ENCODE data around the gene MFSD1. TPM values are rescaled to one million over a fixed set of nuclear protein-coding genes. Genes with fewer than 3 reads are reported as not detected.

Gene MFSD1
- total and polyA plus RNA-seq, 2 of the 8 experiments (the other 6 are each of a cell fraction or from before 2014, with no cell fraction given): 9.3 to 11.5 TPM

DNA sequence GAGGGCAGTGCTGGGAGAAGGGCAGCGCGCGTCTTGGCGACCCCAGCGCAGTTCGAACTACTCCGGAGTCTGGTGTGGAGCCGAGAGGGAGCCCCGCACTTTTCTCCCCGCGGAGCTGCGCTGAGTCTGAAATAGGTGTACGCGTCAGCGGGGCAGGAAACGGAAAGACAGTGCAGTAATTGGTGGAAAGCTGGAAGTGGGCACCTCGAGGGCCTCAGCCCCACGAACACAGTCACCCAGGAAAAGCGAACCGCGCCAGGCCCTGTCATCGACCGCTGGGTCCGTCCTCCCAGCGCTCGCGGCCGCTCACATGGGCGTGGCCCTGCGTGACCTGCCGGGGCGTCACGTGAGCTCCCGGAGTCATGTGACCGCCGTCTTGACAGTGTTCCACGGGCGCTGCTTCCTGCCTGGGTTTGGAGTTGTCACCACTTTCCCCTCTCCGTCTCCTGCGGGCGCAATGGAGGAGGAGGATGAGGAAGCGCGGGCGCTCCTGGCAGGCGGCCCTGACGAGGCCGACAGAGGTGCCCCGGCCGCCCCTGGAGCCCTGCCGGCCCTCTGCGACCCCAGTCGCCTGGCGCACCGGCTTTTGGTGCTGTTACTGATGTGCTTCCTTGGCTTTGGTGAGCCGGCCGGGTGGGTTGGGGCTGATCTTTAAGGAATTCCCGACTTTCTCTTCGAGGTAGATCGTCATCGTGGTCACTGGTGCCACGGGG, at the start of gene MFSD1 (continued):
- TF ChIP-seq SIRT6 (IDR thresholded peaks at IDR 0.05; ENCODE audit: low read length): no peak
- TF ChIP-seq PHF8 (conservative IDR thresholded peaks at IDR 0.05; ENCODE audit: low read depth, low read length): peak; percentile 35; the same call in 1 of the 2 replicates
- TF ChIP-seq KDM4A (IDR thresholded peaks at IDR 0.05; ENCODE audit: low read depth, low read length, severe bottlenecking): peak; percentile 98
- TF ChIP-seq CHD2 (IDR thresholded peaks at IDR 0.05; ENCODE audit: low read length): no peak
- peak; percentile 60 for TF ChIP-seq CREB1 (IDR thresholded peaks at IDR 0.05)
- peak; percentile 88 for TF ChIP-seq SAP30 (IDR thresholded peaks at IDR 0.05; ENCODE audit: insufficient read depth, insufficient replicate concordance, low read length)
- TF ChIP-seq TAF1 (IDR thresholded peaks at IDR 0.05; ENCODE audit: low read depth, low read length): no peak
- TF ChIP-seq SP1 (IDR thresholded peaks at IDR 0.05; ENCODE audit: low read depth, low read length): no peak
- no peak for TF ChIP-seq POLR2AphosphoS5 (IDR thresholded peaks at IDR 0.05; ENCODE audit: low read depth, low read length)
- TF ChIP-seq YY1 (IDR thresholded peaks at IDR 0.05; ENCODE audit: low read depth, low read length): no peak
- no peak for TF ChIP-seq RFX5 (IDR thresholded peaks at IDR 0.05; ENCODE audit: borderline replicate concordance, low read depth, low read length)
- TF ChIP-seq BRCA1 (IDR thresholded peaks at IDR 0.05; ENCODE audit: low read depth, low read length): no peak
- TF ChIP-seq TCF12 (IDR thresholded peaks at IDR 0.05; ENCODE audit: low read depth, low read length): no peak
- peak; percentile 99 to 100 for TF ChIP-seq SIN3A (conservative IDR thresholded peaks at IDR 0.05 in 1 of 2, IDR thresholded peaks at IDR 0.05 in 1 of 2; ENCODE audit: low read depth in 1 of 2, low read length in 2 of 2)
- TF ChIP-seq EZH2 (IDR thresholded peaks at IDR 0.05; ENCODE audit: low read depth, low read length, severe bottlenecking): peak; percentile 27
- peak; percentile 44 for TF ChIP-seq RNF2 (IDR thresholded peaks at IDR 0.05; ENCODE audit: borderline replicate concordance, low read depth, low read length, missing control alignments, poor library complexity, severe bottlenecking)
- peak in 1 of 2 experiments; percentile 99; a peak in 3 of 4 replicates for TF ChIP-seq HDAC2 (IDR thresholded peaks at IDR 0.05; ENCODE audit: borderline replicate concordance in 1 of 2, low read depth in 2 of 2, low read length in 2 of 2)
- no peak for TF ChIP-seq NANOG (IDR thresholded peaks at IDR 0.05; ENCODE audit: insufficient read depth, low read depth, low read length, poor library complexity, severe bottlenecking)
- no peak for TF ChIP-seq FOSL1 (IDR thresholded peaks at IDR 0.05; ENCODE audit: insufficient read depth, low read depth, low read length)
- TF ChIP-seq EGR1 (IDR thresholded peaks at IDR 0.05; ENCODE audit: borderline replicate concordance, low read depth, low read length): no peak
- no peak for TF ChIP-seq CHD1 (IDR thresholded peaks at IDR 0.05; ENCODE audit: low read depth, low read length)
- TF ChIP-seq NRF1 (IDR thresholded peaks at IDR 0.05; ENCODE audit: low read depth, low read length): no peak
- no peak for TF ChIP-seq GTF2F1 (IDR thresholded peaks at IDR 0.05; ENCODE audit: borderline replicate concordance, low read depth, low read length)
- TF ChIP-seq BCL11A (IDR thresholded peaks at IDR 0.05; ENCODE audit: low read depth in 2 of 2, low read length in 2 of 2): no peak
- no peak for TF ChIP-seq ZNF274 (IDR thresholded peaks at IDR 0.05; ENCODE audit: borderline replicate concordance, extremely low read depth, low read length)

All from H1 (cell line).